AG04449 (cell line): Measurements from ENCODE around the gene SH3PXD2A.

Experiments used
- CTCF ChIA-PET: fragments of 350-600 bp; formaldehyde crosslinking; extraction: SDS; loops from one replicate; lab custom pipeline; 2021; ENCODE audit warnings: antibody characterized with exemption; lab: Yijun Ruan, JAX
- POLR2A ChIA-PET: fragments of 400-600, 350-600 bp; formaldehyde crosslinking; extraction: SDS; loops from one replicate; lab custom pipeline; 2020; ENCODE audit warnings: antibody characterized with exemption, inconsistent platforms; lab: Yijun Ruan, JAX
- DNase-seq: peaks from one replicate; pipeline ENCODE4 v3.0.0-alpha.2; 2010; ENCODE audit warnings: low read depth, low spot score
- H3K4me3 ChIP-seq: 2 replicates; pipeline ENCODE4 v1.5.1; 2011; ENCODE audit warnings: low read depth, mild to moderate bottlenecking, control low read depth, low read length
- CTCF ChIP-seq: IDR thresholded peaks from one replicate; pipeline ENCODE4 v1.5.1; 2011; ENCODE audit warnings: mild to moderate bottlenecking, moderate library complexity, low read length, control low read depth, inconsistent platforms; ENCODE audit not compliant: insufficient read depth; ENCODE audit errors: missing control alignments

SH3PXD2A gene

DNA sequence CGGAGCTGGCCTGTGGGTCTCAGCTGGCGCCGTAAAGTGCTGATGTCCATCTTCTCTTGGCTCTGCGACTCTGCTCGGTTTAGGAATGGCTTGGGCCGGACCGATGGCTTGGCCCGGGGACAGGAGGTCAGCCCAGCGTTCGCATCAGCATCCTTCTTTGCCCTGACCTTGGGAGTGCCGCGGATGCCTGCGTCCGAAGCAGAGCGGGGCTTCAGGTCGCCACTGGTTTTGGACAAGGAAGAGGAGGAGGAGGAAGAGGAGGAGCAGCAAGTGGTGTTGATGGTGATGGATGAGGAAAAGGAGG lies 252.6 kb downstream of the SH3PXD2A start:
- no peak for DNase-seq
- no peak overlapping the region for H3K4me3 ChIP-seq
- no peak for TF ChIP-seq CTCF
- POLR2A ChIA-PET: no interaction called here
- CTCF ChIA-PET: interaction anchor here (1.3 to 21.5 kb wide), 3 partner anchors 9 to 82 kb away, joined by 5 to 447 read pairs (median 7); no protein-coding TSS in a partner anchor

- no peak for TF ChIP-seq CTCF
- DNase-seq: no peak
Observed at GRCh38 chr10:103602028-103602851, 253.1 kb downstream of the SH3PXD2A start.

DNA sequence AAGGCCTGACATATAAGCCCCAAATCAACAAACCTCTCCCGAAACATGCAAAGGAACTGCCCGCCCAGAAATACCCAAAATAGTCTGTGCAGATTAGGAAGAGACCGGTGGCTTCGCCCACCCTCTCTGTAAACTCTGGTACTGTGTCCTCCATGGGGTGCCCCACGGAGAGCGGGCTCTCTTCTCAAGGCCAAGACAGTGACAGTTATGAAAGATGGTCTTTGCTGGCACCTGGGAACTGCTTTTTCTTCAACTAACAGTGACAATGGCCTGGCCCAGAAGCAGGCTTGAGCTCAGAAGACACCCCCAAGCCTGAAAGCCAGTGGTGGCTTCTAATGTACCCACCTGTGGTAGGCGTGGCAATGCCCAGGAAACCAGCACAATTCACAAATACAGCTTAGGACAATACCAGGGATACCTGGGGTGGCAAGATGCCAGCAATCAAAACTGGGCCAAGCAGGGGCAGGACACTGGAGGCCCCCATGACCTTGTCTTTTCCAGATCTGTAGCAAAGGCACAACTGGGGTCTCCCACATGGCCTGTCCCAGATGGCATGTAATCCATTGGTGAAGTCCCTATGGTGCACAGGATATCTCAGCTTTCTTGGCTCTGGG lies 254.3 kb downstream of the SH3PXD2A start:
- CTCF ChIA-PET: interaction anchor here (0.6 to 21.5 kb wide), 5 partner anchors 8 to 111 kb away, joined by 3 to 447 read pairs (median 11); no protein-coding TSS in a partner anchor
- H3K4me3 ChIP-seq: no peak overlapping the region
- no peak for DNase-seq
- POLR2A ChIA-PET: no interaction called here
- TF ChIP-seq CTCF: no peak

More at GRCh38 chr10:103602028-103602851, 253.1 kb downstream of the SH3PXD2A start:
- no peak overlapping the region for H3K4me3 ChIP-seq
- POLR2A ChIA-PET: interaction anchor here (0.7 kb wide), 1 partner anchor 10 kb away, joined by 3 read pairs; no protein-coding TSS in a partner anchor
- CTCF ChIA-PET: interaction anchor here (1.3 to 21.5 kb wide), 4 partner anchors 9 to 83 kb away, joined by 5 to 447 read pairs (median 20); no protein-coding TSS in a partner anchor

DNA sequence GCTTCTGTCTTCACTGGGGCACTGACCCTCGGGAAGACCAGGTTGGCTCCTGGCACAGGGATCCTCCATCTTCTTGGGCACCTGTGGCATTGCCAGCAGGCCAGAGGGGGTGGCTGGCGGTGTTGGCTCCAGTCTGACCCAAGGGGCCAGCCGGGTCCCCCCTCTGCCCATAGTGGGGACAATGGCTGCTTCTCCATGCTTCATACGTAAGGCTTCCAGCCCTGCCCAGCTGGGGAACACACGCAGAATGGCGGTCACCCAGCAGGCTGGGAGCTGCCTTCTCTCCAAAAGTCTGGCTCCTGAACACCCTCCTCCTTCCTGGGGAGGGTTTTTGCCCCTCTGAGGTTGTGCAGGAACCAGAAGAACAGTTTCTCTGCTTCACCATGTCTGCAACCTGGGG lies 255.1 kb downstream of the SH3PXD2A start:
- CTCF ChIA-PET: interaction anchor here (1.4 to 21.5 kb wide), 5 partner anchors 11 to 269 kb away, joined by 3 to 447 read pairs (median 22); no protein-coding TSS in a partner anchor
- POLR2A ChIA-PET: no interaction called here
- H3K4me3 ChIP-seq: no peak overlapping the region
- TF ChIP-seq CTCF: no peak
- no peak for DNase-seq

GRCh38 chr10:103599907-103600306 lies 255.5 kb downstream of the SH3PXD2A start:
- no peak overlapping the region for H3K4me3 ChIP-seq
- TF ChIP-seq CTCF: no peak
- ChIA-PET CTCF (interaction anchor here (0.8 to 21.5 kb wide), 14 partner anchors 11 to 269 kb away, joined by 3 to 447 read pairs (median 4); no protein-coding TSS in a partner anchor), POLR2A (no interaction called here)
- DNase-seq: no peak

GRCh38 chr10:103599211-103599610 lies 256.2 kb downstream of the SH3PXD2A start:
- POLR2A ChIA-PET: no interaction called here
- DNase-seq: no peak
- H3K4me3 ChIP-seq: no peak overlapping the region
- no peak for TF ChIP-seq CTCF
- CTCF ChIA-PET: interaction anchor here (0.7 to 21.5 kb wide), 23 partner anchors 10 to 288 kb away, joined by 3 to 447 read pairs (median 4); partner anchors contain the start of gene SH3PXD2A
